Activated naive CD8-positive, alpha-beta T cell treated with anti-CD3 and anti-CD28 coated beads, Interleukin-2, amount 10 ng/mL, durations not matched to agents 7 days and 5 days (primary cell): ENCODE results near the gene EML4. TPM values are rescaled to one million over a fixed set of nuclear protein-coding genes. Genes with fewer than 3 reads are reported as not detected.

Source experiments
- ATAC-seq: fragments of 150-1000 bp; cut with Tn5 transposase; one replicate; pipeline ENCODE4 v1.10.0; 2021; ENCODE audit warnings: low read depth, moderate library complexity
- POLR2A ChIA-PET: fragments of 350-600 bp; sonication (Branson Sonifier 250); formaldehyde crosslinking; loops from one replicate; lab custom pipeline; 2021; ENCODE audit warnings: antibody characterized with exemption; lab: Charles Lee
- DNase-seq: peaks from one replicate; pipeline ENCODE4 v3.0.0; 2021
- H3K27ac Mint-ChIP-seq: one replicate; pipeline ENCODE4 v1.8.0; 2022; ENCODE audit warnings: mild to moderate bottlenecking, mixed read lengths
- H3K27me3 Mint-ChIP-seq: one replicate; pipeline ENCODE4 v1.8.0; 2022; ENCODE audit warnings: mild to moderate bottlenecking, moderate library complexity, mixed read lengths
- H3K36me3 Mint-ChIP-seq: one replicate; pipeline ENCODE4 v1.8.0; 2021; ENCODE audit warnings: mild to moderate bottlenecking, mixed read lengths
- H3K4me1 Mint-ChIP-seq: one replicate; pipeline ENCODE4 v1.8.0; 2021; ENCODE audit warnings: mixed read lengths
- H3K4me3 Mint-ChIP-seq: one replicate; pipeline ENCODE4 v1.8.0; 2022; ENCODE audit warnings: mild to moderate bottlenecking, moderate library complexity, mixed read lengths
- H3K9me3 Mint-ChIP-seq: one replicate; pipeline ENCODE4 v1.8.0; 2021; ENCODE audit warnings: mixed read lengths
- total RNA-seq, 2 experiments: library from RNA; stranded (reverse); gene quantifications; one replicate each; pipeline ENCODE4 v1.2.3, GENCODE V29; 2021

Gene EML4
- total RNA-seq, 2 experiments from 2014 or later = 111 to 119 TPM

- DNase-seq (no peak), ATAC-seq (no peak)
- Mint-ChIP-seq H3K9me3 (no peaks in the 10 kb centered on the region), H3K27me3 (no peaks in the 10 kb centered on the region), H3K4me1 (peaks cover 14% of the 10 kb centered on the region), H3K36me3 (peaks cover 8% of the 10 kb centered on the region), H3K4me3 (no peak overlapping the region), H3K27ac (no peak overlapping the region)
- POLR2A ChIA-PET = no interaction called here
Observed at GRCh38 chr2:42230891-42231290, 61.7 kb downstream of the EML4 start.

GRCh38 chr2:42232024-42232423 is 62.9 kb downstream of the EML4 start:
- no peak overlapping the region for H3K4me3 Mint-ChIP-seq

GRCh38 chr2:42233976-42234441 is 64.9 kb downstream of the EML4 start:
- POLR2A ChIA-PET = no interaction called here
- H3K27ac Mint-ChIP-seq = no peak overlapping the region
- no peak for ATAC-seq
- DNase-seq = no peak
- H3K4me1 Mint-ChIP-seq = peaks cover 12% of the 10 kb centered on the region
- no peaks in the 10 kb centered on the region for H3K9me3 Mint-ChIP-seq
- no peaks in the 10 kb centered on the region for H3K27me3 Mint-ChIP-seq
- H3K4me3 Mint-ChIP-seq = no peak overlapping the region
- H3K36me3 Mint-ChIP-seq = peaks cover 8% of the 10 kb centered on the region

More at GRCh38 chr2:42232024-42232423, 62.9 kb downstream of the EML4 start:
- Mint-ChIP-seq H3K4me1 (peaks cover 12% of the 10 kb centered on the region), H3K9me3 (no peaks in the 10 kb centered on the region), H3K27me3 (no peaks in the 10 kb centered on the region), H3K36me3 (peaks cover 8% of the 10 kb centered on the region), H3K27ac (no peak overlapping the region)
- POLR2A ChIA-PET = no interaction called here
- ATAC-seq (no peak), DNase-seq (no peak)

GRCh38 chr2:42236911-42237310 is 67.8 kb downstream of the EML4 start:
- DNase-seq = no peak
- Mint-ChIP-seq H3K9me3 (no peaks in the 10 kb centered on the region), H3K36me3 (peaks cover 6% of the 10 kb centered on the region), H3K27ac (no peak overlapping the region), H3K27me3 (no peaks in the 10 kb centered on the region), H3K4me1 (peaks cover 13% of the 10 kb centered on the region), H3K4me3 (no peak overlapping the region)
- ATAC-seq = no peak
- POLR2A ChIA-PET = no interaction called here

- no peak overlapping the region for H3K4me3 Mint-ChIP-seq
- DNase-seq = no peak
- POLR2A ChIA-PET = no interaction called here
- peaks cover 17% of the 10 kb centered on the region for H3K4me1 Mint-ChIP-seq
- peaks cover 5% of the 10 kb centered on the region for H3K36me3 Mint-ChIP-seq
- no peaks in the 10 kb centered on the region for H3K9me3 Mint-ChIP-seq
- no peaks in the 10 kb centered on the region for H3K27me3 Mint-ChIP-seq
- ATAC-seq = peak; percentile 74
- H3K27ac Mint-ChIP-seq = no peak overlapping the region
Observed at GRCh38 chr2:42238644-42239288, 69.6 kb downstream of the EML4 start.

GRCh38 chr2:42239289-42239661 is 70.1 kb downstream of the EML4 start:
- POLR2A ChIA-PET = no interaction called here
- Mint-ChIP-seq H3K4me3 (no peak overlapping the region), H3K9me3 (no peaks in the 10 kb centered on the region), H3K27me3 (no peaks in the 10 kb centered on the region), H3K4me1 (peaks cover 17% of the 10 kb centered on the region), H3K27ac (no peak overlapping the region), H3K36me3 (peaks cover 2% of the 10 kb centered on the region)
- ATAC-seq (no peak), DNase-seq (no peak)

- Mint-ChIP-seq H3K4me1 (peaks cover 17% of the 10 kb centered on the region), H3K4me3 (no peak overlapping the region), H3K9me3 (no peaks in the 10 kb centered on the region), H3K27me3 (no peaks in the 10 kb centered on the region), H3K36me3 (peaks cover 2% of the 10 kb centered on the region), H3K27ac (no peak overlapping the region)
- ATAC-seq (no peak), DNase-seq (no peak)
- POLR2A ChIA-PET = no interaction called here
Observed at GRCh38 chr2:42239811-42240210, 70.7 kb downstream of the EML4 start.

GRCh38 chr2:42241517-42241916 is 72.4 kb downstream of the EML4 start:
- no peaks in the 10 kb centered on the region for H3K9me3 Mint-ChIP-seq
- H3K27me3 Mint-ChIP-seq = no peaks in the 10 kb centered on the region
- no peak overlapping the region for H3K27ac Mint-ChIP-seq
- DNase-seq (no peak), ATAC-seq (no peak)
- H3K36me3 Mint-ChIP-seq = peaks cover 8% of the 10 kb centered on the region
- peaks cover 14% of the 10 kb centered on the region for H3K4me1 Mint-ChIP-seq
- H3K4me3 Mint-ChIP-seq = no peak overlapping the region
- POLR2A ChIA-PET = interaction anchor here (1.1 kb wide), 1 partner anchor 11 kb away, joined by 3 read pairs; no protein-coding TSS in a partner anchor

GRCh38 chr2:42243297-42243696 is 74.1 kb downstream of the EML4 start:
- POLR2A ChIA-PET = no interaction called here
- peaks cover 11% of the 10 kb centered on the region for H3K4me1 Mint-ChIP-seq

GRCh38 chr2:42244520-42244919 is 75.4 kb downstream of the EML4 start:
- DNase-seq (no peak), ATAC-seq (no peak)
- Mint-ChIP-seq H3K4me3 (no peak overlapping the region), H3K27me3 (no peaks in the 10 kb centered on the region), H3K27ac (no peak overlapping the region), H3K9me3 (no peaks in the 10 kb centered on the region), H3K36me3 (peaks cover 10% of the 10 kb centered on the region), H3K4me1 (peaks cover 12% of the 10 kb centered on the region)
- POLR2A ChIA-PET = no interaction called here

More at GRCh38 chr2:42243297-42243696, 74.1 kb downstream of the EML4 start:
- Mint-ChIP-seq H3K36me3 (peaks cover 10% of the 10 kb centered on the region), H3K27ac (no peak overlapping the region), H3K9me3 (no peaks in the 10 kb centered on the region), H3K4me3 (no peak overlapping the region), H3K27me3 (no peaks in the 10 kb centered on the region)
- DNase-seq (no peak), ATAC-seq (no peak)

- peaks cover 13% of the 10 kb centered on the region for H3K4me1 Mint-ChIP-seq
- POLR2A ChIA-PET = interaction anchor here (0.5 kb wide), 1 partner anchor 13 kb away, joined by 3 read pairs; no protein-coding TSS in a partner anchor
- H3K27ac Mint-ChIP-seq = no peak overlapping the region
- H3K9me3 Mint-ChIP-seq = no peaks in the 10 kb centered on the region
- ATAC-seq (no peak), DNase-seq (no peak)
- H3K27me3 Mint-ChIP-seq = no peaks in the 10 kb centered on the region
- no peak overlapping the region for H3K4me3 Mint-ChIP-seq
- peaks cover 10% of the 10 kb centered on the region for H3K36me3 Mint-ChIP-seq
Observed at GRCh38 chr2:42245396-42245795, 76.2 kb downstream of the EML4 start.

GRCh38 chr2:42246562-42246961 is 77.4 kb downstream of the EML4 start:
- ATAC-seq (no peak), DNase-seq (no peak)
- H3K27ac Mint-ChIP-seq = no peak overlapping the region
- no peak overlapping the region for H3K4me3 Mint-ChIP-seq
- peaks cover 13% of the 10 kb centered on the region for H3K36me3 Mint-ChIP-seq
- H3K9me3 Mint-ChIP-seq = no peaks in the 10 kb centered on the region
- H3K27me3 Mint-ChIP-seq = no peaks in the 10 kb centered on the region
- peaks cover 17% of the 10 kb centered on the region for H3K4me1 Mint-ChIP-seq
- POLR2A ChIA-PET = no interaction called here

GRCh38 chr2:42248846-42249245 is 79.7 kb downstream of the EML4 start:
- Mint-ChIP-seq H3K4me1 (peaks cover 25% of the 10 kb centered on the region), H3K9me3 (no peaks in the 10 kb centered on the region), H3K27ac (no peak overlapping the region), H3K4me3 (no peak overlapping the region), H3K27me3 (no peaks in the 10 kb centered on the region), H3K36me3 (peaks cover 28% of the 10 kb centered on the region)
- no peak for DNase-seq
- no peak for ATAC-seq
- POLR2A ChIA-PET = no interaction called here

- Mint-ChIP-seq H3K4me1 (peaks cover 28% of the 10 kb centered on the region), H3K36me3 (peaks cover 30% of the 10 kb centered on the region), H3K9me3 (no peaks in the 10 kb centered on the region), H3K4me3 (no peak overlapping the region), H3K27ac (no peak overlapping the region), H3K27me3 (no peaks in the 10 kb centered on the region)
- POLR2A ChIA-PET = no interaction called here
- ATAC-seq (no peak), DNase-seq (no peak)
Observed at GRCh38 chr2:42249284-42249683, 80.1 kb downstream of the EML4 start.
